Hepatocyte (in vitro differentiated cells): ENCODE results near the gene TADA1. TPM values are rescaled to one million over a fixed set of nuclear protein-coding genes. Genes with fewer than 3 reads are reported as not detected.
A peak's percentile ranks its signal among the peaks of the same experiment; 100 is the strongest.
"Not testable (repeated sequence)": the region's sequence is repeated elsewhere in the genome, so short reads cannot be mapped to it uniquely, and the experiment has no call there.

Experiments used
- DNase-seq: peaks from one replicate; pipeline ENCODE4 v3.0.0-alpha.2; 2016; ENCODE audit warnings: low spot score
- H2AFZ ChIP-seq: fragments of 200-600 bp; sonication (generic); 2 replicates; pipeline ENCODE4 v1.6.0; 2016; ENCODE audit warnings: antibody characterized with exemption, mild to moderate bottlenecking
- H3K27ac ChIP-seq: fragments of 200-600 bp; sonication (generic); 2 replicates; pipeline ENCODE4 v1.5.1; 2016; ENCODE audit warnings: mild to moderate bottlenecking
- H3K27me3 ChIP-seq: fragments of 200-600 bp; sonication (generic); 2 replicates; pipeline ENCODE4 v1.6.1; 2016
- H3K36me3 ChIP-seq: fragments of 200-600 bp; sonication (generic); replicated peaks from 2 replicates; pipeline ENCODE4 v1.5.1; 2016; ENCODE audit warnings: low read depth; ENCODE audit not compliant: insufficient read depth
- H3K4me1 ChIP-seq: fragments of 200-600 bp; sonication (generic); 2 replicates; pipeline ENCODE4 v1.5.1; 2016; ENCODE audit warnings: mild to moderate bottlenecking, moderate library complexity; ENCODE audit not compliant: insufficient read depth
- H3K4me2 ChIP-seq: fragments of 200-600 bp; sonication (generic); 2 replicates; pipeline ENCODE4 v1.6.0; 2016
- H3K4me3 ChIP-seq: fragments of 200-600 bp; sonication (generic); 2 replicates; pipeline ENCODE4 v1.5.1; 2016; ENCODE audit warnings: mild to moderate bottlenecking
- H3K79me2 ChIP-seq: fragments of 200-600 bp; sonication (generic); 2 replicates; pipeline ENCODE4 v1.6.0; 2017; ENCODE audit warnings: mild to moderate bottlenecking
- H3K9me2 ChIP-seq: fragments of 200-600 bp; sonication (generic); replicated peaks from 2 replicates; pipeline ENCODE4 v1.6.0; 2017; ENCODE audit warnings: mild to moderate bottlenecking; ENCODE audit not compliant: insufficient read depth
- H3K9me3 ChIP-seq: fragments of 200-600 bp; sonication (generic); 2 replicates; pipeline ENCODE4 v1.5.1; 2016; ENCODE audit warnings: low read depth, mild to moderate bottlenecking
- H4K20me1 ChIP-seq: fragments of 200-600 bp; sonication (generic); 2 replicates; pipeline ENCODE4 v1.6.0; 2016; ENCODE audit warnings: mild to moderate bottlenecking; ENCODE audit not compliant: insufficient read depth, poor library complexity, severe bottlenecking
- EZH2 ChIP-seq: fragments of 200-600 bp; sonication (generic); IDR thresholded peaks from 2 replicates; pipeline ENCODE4 v1.6.1; 2016; ENCODE audit warnings: antibody characterized with exemption, mild to moderate bottlenecking, borderline replicate concordance
- EZH2phosphoT487 ChIP-seq: fragments of 200-600 bp; sonication (generic); IDR thresholded peaks from one replicate; pipeline ENCODE4 v1.6.1; 2018; ENCODE audit warnings: antibody characterized with exemption, mild to moderate bottlenecking, low read depth, moderate library complexity; ENCODE audit not compliant: unreplicated experiment, severe bottlenecking
- WGBS: methylation state at CpG from one replicate; pipeline ENCODE4 v1.1.6; 2016; ENCODE audit warnings: low lambda C conversion rate; ENCODE audit errors: missing lambda C conversion rate; 5-methylcytosine and 5-hydroxymethylcytosine counted together
- polyA plus RNA-seq: library from polyadenylated mRNA; unstranded; fragments of >200 nt; fragmentation: Nextera tagmentation; extraction: Ambion mirVana; gene quantifications from 2 replicates; pipeline ENCODE4 v1.2.1, GENCODE V29; 2016
- total RNA-seq: library from RNA; depleted of rRNA; stranded (reverse); fragments of >200 nt; gene quantifications from 2 replicates; pipeline ENCODE4 v1.2.3, GENCODE V29; 2014
- TF ChIP-seq, protein P1 (sequence below): fragments of 200-600 bp; sonication (generic); IDR thresholded peaks from 2 replicates; pipeline ENCODE4 v1.5.1; 2016; ENCODE audit warnings: antibody characterized with exemption, mild to moderate bottlenecking; ENCODE audit not compliant: poor library complexity

Gene TADA1
- total and polyA plus RNA-seq, 2 experiments from 2014 or later: 13.4 to 21.4 TPM

DNA sequence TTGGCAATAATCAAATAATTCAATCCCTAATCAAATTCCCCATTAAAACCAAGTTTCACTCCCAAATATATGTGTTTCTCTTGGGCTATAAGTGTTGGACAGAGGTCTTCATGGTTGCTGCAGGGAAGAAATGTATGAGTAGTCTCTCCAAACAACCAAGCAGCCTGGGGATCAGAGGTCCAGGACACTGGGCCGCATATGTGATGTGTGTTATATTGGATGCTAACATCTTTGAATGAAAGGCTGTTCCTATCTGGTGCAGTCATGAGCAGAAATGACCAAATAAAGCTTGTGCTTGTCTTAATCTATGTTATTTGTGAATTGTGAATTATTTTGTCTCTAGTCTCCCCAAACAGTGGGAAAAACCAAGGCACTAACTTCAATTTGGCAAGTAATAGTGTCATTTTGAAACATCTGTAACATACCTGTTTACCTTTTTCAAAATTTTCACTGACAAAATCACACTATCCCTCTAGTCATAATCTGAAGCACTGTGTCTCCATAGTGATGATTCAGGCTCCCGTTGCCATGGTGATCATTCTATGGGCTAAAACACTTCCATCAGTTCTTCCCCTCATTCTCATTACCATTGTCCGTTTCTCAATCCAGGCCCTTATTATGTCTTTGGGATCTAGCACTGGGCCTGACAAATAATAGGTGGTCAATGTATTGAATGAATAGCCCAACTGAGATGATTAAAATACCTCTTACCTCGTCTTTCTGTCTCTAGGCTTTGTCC, 12.5 kb upstream of the TADA1 start:
- peaks cover 36% of the 10 kb centered on the region for H3K27me3 ChIP-seq
- H2AFZ ChIP-seq: no peak overlapping the region
- H3K4me2 ChIP-seq: no peak overlapping the region
- H3K79me2 ChIP-seq: no peaks in the 10 kb centered on the region
- no peak overlapping the region for H3K4me3 ChIP-seq
- 67% methylated on average over 4 of the region's 4 CpGs for WGBS
- no peaks in the 10 kb centered on the region for H3K9me3 ChIP-seq
- no peak overlapping the region for H3K27ac ChIP-seq
- DNase-seq: no peak
- H3K36me3 ChIP-seq: no peaks in the 10 kb centered on the region
- peaks cover 5% of the 10 kb centered on the region for H3K4me1 ChIP-seq
- no peak for TF ChIP-seq EZH2phosphoT487
- TF ChIP-seq EZH2: no peak
- TF ChIP-seq, protein P1, sequence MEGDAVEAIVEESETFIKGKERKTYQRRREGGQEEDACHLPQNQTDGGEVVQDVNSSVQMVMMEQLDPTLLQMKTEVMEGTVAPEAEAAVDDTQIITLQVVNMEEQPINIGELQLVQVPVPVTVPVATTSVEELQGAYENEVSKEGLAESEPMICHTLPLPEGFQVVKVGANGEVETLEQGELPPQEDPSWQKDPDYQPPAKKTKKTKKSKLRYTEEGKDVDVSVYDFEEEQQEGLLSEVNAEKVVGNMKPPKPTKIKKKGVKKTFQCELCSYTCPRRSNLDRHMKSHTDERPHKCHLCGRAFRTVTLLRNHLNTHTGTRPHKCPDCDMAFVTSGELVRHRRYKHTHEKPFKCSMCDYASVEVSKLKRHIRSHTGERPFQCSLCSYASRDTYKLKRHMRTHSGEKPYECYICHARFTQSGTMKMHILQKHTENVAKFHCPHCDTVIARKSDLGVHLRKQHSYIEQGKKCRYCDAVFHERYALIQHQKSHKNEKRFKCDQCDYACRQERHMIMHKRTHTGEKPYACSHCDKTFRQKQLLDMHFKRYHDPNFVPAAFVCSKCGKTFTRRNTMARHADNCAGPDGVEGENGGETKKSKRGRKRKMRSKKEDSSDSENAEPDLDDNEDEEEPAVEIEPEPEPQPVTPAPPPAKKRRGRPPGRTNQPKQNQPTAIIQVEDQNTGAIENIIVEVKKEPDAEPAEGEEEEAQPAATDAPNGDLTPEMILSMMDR: no peak
- no peaks in the 10 kb centered on the region for H3K9me2 ChIP-seq
- no peaks in the 10 kb centered on the region for H4K20me1 ChIP-seq

DNA sequence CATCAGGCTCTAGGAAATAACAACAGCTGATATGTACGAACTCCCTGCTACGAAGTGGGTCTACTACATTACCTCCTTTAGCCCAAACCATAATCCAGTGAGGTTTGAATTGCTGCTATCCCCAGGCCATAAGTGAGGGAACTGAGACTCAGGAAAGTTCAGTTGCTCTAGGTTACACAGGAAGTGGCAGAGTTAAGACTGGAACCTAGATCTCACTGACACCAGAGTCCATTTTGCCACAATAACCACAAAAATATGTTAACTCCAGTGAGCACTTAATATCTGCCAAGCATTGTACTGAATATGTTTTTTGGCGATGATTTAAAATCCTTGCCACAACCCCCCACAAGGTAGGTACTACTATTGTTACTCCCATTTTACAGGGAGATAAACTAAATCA, 8.9 kb upstream of the TADA1 start:
- H3K27me3 ChIP-seq: peaks cover 43% of the 10 kb centered on the region
- TF ChIP-seq EZH2phosphoT487: no peak
- DNase-seq: no peak
- H3K36me3 ChIP-seq: no peaks in the 10 kb centered on the region
- H3K27ac ChIP-seq: no peak overlapping the region
- no peak overlapping the region for H2AFZ ChIP-seq
- no peaks in the 10 kb centered on the region for H4K20me1 ChIP-seq
- H3K4me2 ChIP-seq: no peak overlapping the region
- no peaks in the 10 kb centered on the region for H3K79me2 ChIP-seq
- H3K9me3 ChIP-seq: no peaks in the 10 kb centered on the region
- no peaks in the 10 kb centered on the region for H3K9me2 ChIP-seq
- 92% methylated on average over 3 of the region's 3 CpGs for WGBS
- peaks cover 5% of the 10 kb centered on the region for H3K4me1 ChIP-seq
- no peak overlapping the region for H3K4me3 ChIP-seq

DNA sequence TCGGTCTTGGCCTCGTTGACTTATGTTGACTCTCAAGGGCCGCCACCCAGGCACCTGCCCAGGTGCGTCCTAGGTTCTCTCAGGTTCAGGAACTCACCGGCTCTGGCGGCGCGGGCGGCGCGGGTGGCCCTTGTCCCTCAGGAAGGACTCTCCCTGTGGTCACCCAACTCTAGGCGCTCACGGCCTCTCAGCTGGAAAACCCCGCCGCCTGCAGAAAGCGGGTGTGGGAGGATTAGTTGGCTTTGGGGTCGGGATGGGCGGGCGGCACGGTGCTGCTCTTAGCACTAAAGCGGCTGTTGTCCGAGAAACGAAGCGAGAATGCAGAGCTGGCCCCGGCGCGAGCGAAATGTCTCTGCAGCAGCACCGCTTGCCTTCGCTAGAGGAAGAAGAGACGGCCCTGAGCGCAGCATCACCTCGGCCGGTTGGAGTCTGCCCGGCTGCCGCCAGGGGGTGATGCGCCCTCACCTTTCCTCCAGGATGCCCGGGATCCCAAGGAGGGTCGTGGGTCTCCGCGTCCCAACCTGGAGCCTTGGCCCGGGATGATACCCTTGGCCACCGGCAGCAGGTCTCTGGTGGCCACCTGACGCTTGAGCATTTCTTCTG, 8.1 kb upstream of the TADA1 start:
- no peaks in the 10 kb centered on the region for H3K79me2 ChIP-seq
- H3K9me3 ChIP-seq: no peaks in the 10 kb centered on the region
- TF ChIP-seq EZH2 (no peak), EZH2phosphoT487 (no peak)
- TF ChIP-seq, protein P1: peak; percentile 64
- peak overlapping the region; percentile 80 for H3K4me2 ChIP-seq
- H4K20me1 ChIP-seq: no peaks in the 10 kb centered on the region
- H3K4me1 ChIP-seq: peaks cover 5% of the 10 kb centered on the region
- H3K9me2 ChIP-seq: no peaks in the 10 kb centered on the region
- H3K36me3 ChIP-seq: no peaks in the 10 kb centered on the region
- H3K27me3 ChIP-seq: peaks cover 42% of the 10 kb centered on the region
- no peak overlapping the region for H2AFZ ChIP-seq
- H3K4me3 ChIP-seq: no peak overlapping the region
- DNase-seq: peak; percentile 65
- no peak overlapping the region for H3K27ac ChIP-seq
- WGBS: 22% methylated on average over 28 of the region's 44 CpGs

DNA sequence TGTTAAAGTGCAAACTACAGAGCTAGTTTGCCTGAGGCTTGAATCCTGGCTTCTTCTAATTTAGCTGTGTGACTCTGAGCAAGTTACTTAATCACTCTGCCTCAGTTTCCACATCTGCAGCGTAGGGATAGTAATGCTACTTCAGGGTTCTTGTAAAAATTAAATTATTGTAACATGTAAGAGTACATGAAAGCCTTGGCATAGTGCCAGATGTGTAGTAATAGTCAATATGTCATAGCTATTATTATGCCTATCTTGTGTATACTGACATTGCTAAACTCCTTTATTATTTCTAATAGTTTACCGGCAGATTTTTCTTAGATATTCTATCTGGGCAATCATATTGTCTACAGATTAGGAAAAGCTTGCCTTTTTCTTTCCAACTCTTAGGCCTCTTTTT, 6.8 kb upstream of the TADA1 start:
- Histone ChIP-seq H3K4me3 (no peak overlapping the region), H3K27me3 (peaks cover 42% of the 10 kb centered on the region), H3K79me2 (no peaks in the 10 kb centered on the region), H3K4me2 (no peak overlapping the region), H3K27ac (no peak overlapping the region), H4K20me1 (no peaks in the 10 kb centered on the region), H3K4me1 (peaks cover 5% of the 10 kb centered on the region), H2AFZ (no peak overlapping the region), H3K9me3 (no peaks in the 10 kb centered on the region), H3K36me3 (no peaks in the 10 kb centered on the region), H3K9me2 (no peaks in the 10 kb centered on the region)
- TF ChIP-seq EZH2 (no peak), EZH2phosphoT487 (no peak)
- TF ChIP-seq, protein P1: no peak
- DNase-seq: no peak
- WGBS: 58% methylated on average over 2 of the region's 2 CpGs

DNA sequence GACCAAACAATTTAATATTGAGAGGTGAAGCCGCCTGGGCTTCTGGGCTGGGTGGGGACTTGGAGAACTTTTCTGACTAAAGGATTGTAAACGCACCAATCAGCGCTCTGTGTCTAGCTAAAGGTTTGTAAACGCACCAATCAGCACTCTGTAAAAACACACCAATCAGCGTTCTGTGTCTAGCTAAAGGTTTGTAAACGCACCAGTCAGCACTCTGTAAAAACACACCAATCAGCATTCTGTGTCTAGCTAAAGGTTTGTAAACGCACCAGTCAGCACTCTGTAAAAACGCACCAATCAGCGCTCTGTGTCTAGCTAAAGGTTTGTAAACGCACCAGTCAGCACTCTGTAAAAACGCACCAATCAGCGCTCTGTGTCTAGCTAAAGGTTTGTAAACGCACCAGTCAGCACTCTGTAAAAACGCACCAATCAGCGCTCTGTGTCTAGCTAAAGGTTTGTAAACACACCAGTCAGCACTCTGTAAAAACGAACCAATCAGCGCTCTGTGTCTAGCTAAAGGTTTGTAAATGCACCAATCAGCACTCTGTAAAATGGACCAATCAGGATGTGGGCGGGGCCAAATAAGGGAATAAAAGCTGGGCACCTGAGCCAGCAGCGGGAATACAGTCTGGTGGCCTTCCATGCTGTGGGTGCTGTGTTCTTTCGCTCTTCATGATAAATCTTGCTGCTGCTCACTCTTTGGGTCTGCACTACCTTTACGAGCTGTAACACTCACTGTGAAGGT, 2.3 kb upstream of the TADA1 start:
- H3K4me2 ChIP-seq, H4K20me1 ChIP-seq, H3K4me1 ChIP-seq, H3K9me3 ChIP-seq, H2AFZ ChIP-seq, H3K36me3 ChIP-seq, H3K4me3 ChIP-seq, DNase-seq, H3K27ac ChIP-seq, H3K9me2 ChIP-seq: not testable (repeated sequence)
- Histone ChIP-seq H3K79me2 (peaks cover 23% of the 10 kb centered on the region), H3K27me3 (peaks cover 18% of the 10 kb centered on the region)
- WGBS: 93% methylated on average over 15 of the region's 21 CpGs
